Measurements from ENCODE around the gene GSC. TPM values are rescaled to one million over a fixed set of nuclear protein-coding genes. Genes with fewer than 3 reads are reported as not detected.

Gene GSC
- total RNA-seq, 1 donor from 2014 or later = not detected

DNA sequence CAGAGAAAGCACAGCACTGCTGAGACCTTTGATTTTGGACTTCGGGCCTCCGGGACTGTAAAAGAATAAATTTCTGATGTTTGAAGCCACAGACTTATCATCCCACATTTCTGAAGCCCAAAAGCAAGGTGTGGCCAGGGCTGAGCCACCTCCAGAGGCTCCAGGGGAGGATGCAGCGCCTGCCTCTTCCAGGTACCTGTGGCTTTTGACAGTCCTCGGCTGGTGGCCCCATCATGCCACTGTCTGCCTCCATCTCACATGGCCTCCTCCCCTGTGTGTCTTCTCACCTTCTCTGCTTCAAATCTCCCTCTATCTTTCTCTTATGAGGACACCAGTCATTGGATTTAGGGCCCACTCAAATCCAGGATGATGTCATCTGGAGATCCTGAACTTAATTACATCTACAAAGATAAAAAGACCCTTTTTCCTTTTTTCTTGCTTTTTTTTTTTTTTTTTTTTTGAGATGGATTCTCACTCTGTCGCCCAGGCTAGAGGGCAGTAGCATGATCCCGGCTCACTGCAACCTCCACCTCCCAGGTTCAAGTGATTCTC, 15.4 kb downstream of the GSC start:
- TF ChIP-seq CTCF (conservative IDR thresholded peaks at IDR 0.05; ENCODE audit: low read depth, low read length) = no peak
- no peak overlapping the region for H3K4me3 ChIP-seq (ENCODE audit: low read depth, low read length)
- DNase-seq (ENCODE audit: low read depth) = no peak

- TF ChIP-seq CTCF (conservative IDR thresholded peaks at IDR 0.05; ENCODE audit: low read depth, low read length) = no peak
- H3K4me3 ChIP-seq (ENCODE audit: low read depth, low read length) = no peak overlapping the region
- no peak for DNase-seq (ENCODE audit: low read depth)
These were observed 17.1 kb downstream of the GSC start for GRCh38 chr14:94752591-94753436.

GRCh38 chr14:94751956-94752355, 18.0 kb downstream of the GSC start:
- DNase-seq (ENCODE audit: low read depth) = no peak
- TF ChIP-seq CTCF (conservative IDR thresholded peaks at IDR 0.05; ENCODE audit: low read depth, low read length) = no peak
- no peak overlapping the region for H3K4me3 ChIP-seq (ENCODE audit: low read depth, low read length)

GRCh38 chr14:94751321-94751720, 18.6 kb downstream of the GSC start:
- TF ChIP-seq CTCF (conservative IDR thresholded peaks at IDR 0.05; ENCODE audit: low read depth, low read length) = no peak
- H3K4me3 ChIP-seq (ENCODE audit: low read depth, low read length) = no peak overlapping the region
- DNase-seq (ENCODE audit: low read depth) = no peak

DNA sequence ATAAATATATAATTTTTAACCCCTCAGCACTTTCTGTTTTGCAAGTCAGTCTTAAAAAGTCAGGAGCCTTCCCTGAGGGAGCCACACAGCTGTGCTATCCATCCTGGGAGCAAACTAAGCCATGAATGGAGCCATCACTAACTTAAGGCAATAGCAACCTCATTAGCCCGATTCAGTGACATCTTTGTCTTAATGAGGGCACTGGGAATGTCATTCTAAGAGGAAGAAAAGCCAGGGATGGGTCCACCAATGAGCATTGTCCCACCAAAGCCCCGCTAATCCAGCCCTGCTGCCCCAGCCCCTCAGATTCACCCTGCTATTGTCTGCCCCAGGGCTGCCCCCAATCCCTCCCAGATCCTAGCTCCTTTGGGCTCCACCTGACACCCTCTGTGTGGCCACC, 19.5 kb downstream of the GSC start:
- H3K4me3 ChIP-seq (ENCODE audit: low read depth, low read length) = no peak overlapping the region
- TF ChIP-seq CTCF (conservative IDR thresholded peaks at IDR 0.05; ENCODE audit: low read depth, low read length) = no peak
- DNase-seq (ENCODE audit: low read depth) = no peak

- TF ChIP-seq CTCF (conservative IDR thresholded peaks at IDR 0.05; ENCODE audit: low read depth, low read length) = peak; percentile 87
- no peak overlapping the region for H3K4me3 ChIP-seq (ENCODE audit: low read depth, low read length)
- DNase-seq (ENCODE audit: low read depth) = no peak
These were observed 21.1 kb downstream of the GSC start for GRCh38 chr14:94748667-94749347.

Data from epithelial cell of proximal tubule (primary cell).